Measurements from ENCODE around the gene UBE2J2.

Gene UBE2J2

DNA sequence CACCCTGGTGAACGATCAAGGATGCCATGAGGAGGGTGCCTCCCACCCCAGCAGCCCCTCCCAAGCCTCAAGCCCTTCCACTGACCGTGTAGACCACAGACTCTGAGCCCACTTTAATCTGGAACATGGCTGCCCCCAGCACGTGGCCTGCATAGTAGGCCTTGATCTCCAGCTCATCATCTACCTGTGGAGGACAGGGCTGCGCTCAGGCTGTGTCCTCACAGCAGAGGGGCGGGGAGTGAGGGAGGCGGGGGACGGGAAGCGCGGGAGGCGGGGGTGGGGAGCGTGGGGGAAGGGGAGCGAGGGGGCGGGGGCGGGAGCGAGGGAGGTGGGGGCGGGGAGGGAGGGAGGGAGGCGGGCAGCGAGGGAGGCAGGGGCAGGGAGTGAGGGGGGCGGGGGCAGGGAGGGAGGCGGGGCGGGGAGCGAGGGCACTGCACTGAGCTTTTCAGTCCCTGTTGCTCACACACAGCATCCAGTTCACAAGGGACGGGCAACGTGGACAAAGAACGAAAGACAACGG lies 41.8 kb upstream of the UBE2J2 start:
- Histone ChIP-seq H3K27me3 (ENCODE audit: control insufficient read depth, insufficient read depth, low read length) (no peaks in the 10 kb centered on the region), H3K9ac (ENCODE audit: low read depth, low read length) (peak overlapping the region; percentile 55; the same call in 1 of the 2 replicates), H3K4me1 (ENCODE audit: control insufficient read depth, insufficient read depth, low read length) (peaks cover 10% of the 10 kb centered on the region), H3K9me3 (ENCODE audit: control insufficient read depth, insufficient read depth, low read length) (no peaks in the 10 kb centered on the region), H3K4me3 (ENCODE audit: low read depth, low read length) (no peak overlapping the region; the same call in 1 of the 2 replicates), H3K27ac (ENCODE audit: low read depth, low read length) (peak overlapping the region; percentile 81), H3K36me3 (ENCODE audit: control insufficient read depth, insufficient read depth, low read length) (peaks cover 71% of the 10 kb centered on the region)

- Histone ChIP-seq H3K9ac (ENCODE audit: low read depth, low read length) (peak overlapping the region; percentile 55; the same call in 1 of the 2 replicates), H3K4me3 (ENCODE audit: low read depth, low read length) (no peak overlapping the region; the same call in 1 of the 2 replicates), H3K27me3 (ENCODE audit: control insufficient read depth, insufficient read depth, low read length) (no peaks in the 10 kb centered on the region), H3K4me1 (ENCODE audit: control insufficient read depth, insufficient read depth, low read length) (peaks cover 15% of the 10 kb centered on the region), H3K36me3 (ENCODE audit: control insufficient read depth, insufficient read depth, low read length) (peaks cover 71% of the 10 kb centered on the region), H3K9me3 (ENCODE audit: control insufficient read depth, insufficient read depth, low read length) (no peaks in the 10 kb centered on the region), H3K27ac (ENCODE audit: low read depth, low read length) (peak overlapping the region; percentile 81)
Observed at GRCh38 chr1:1314678-1315335, 41.2 kb upstream of the UBE2J2 start.

DNA sequence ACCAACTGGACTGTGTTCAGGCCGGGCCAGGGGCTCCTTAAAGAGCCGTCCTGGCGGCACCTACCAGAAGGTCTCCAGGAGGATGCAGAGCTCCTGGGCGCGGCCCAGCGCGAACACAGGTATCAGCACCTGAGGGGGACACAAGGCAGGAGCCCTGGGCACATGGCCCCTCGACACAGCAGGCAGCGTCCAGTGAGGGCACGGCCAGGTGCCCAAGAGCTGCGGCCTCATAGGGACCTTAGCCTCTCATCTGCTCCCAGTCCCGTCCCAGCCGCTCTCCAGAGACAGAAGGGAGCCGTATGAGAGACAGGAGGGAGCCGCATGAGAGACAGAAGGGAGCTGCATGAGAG lies 40.6 kb upstream of the UBE2J2 start:
- H3K4me3 ChIP-seq (ENCODE audit: low read depth, low read length), result no peak overlapping the region
- H3K36me3 ChIP-seq (ENCODE audit: control insufficient read depth, insufficient read depth, low read length), result peaks cover 65% of the 10 kb centered on the region
- H3K27me3 ChIP-seq (ENCODE audit: control insufficient read depth, insufficient read depth, low read length), result no peaks in the 10 kb centered on the region
- H3K9ac ChIP-seq (ENCODE audit: low read depth, low read length), result no peak overlapping the region
- H3K4me1 ChIP-seq (ENCODE audit: control insufficient read depth, insufficient read depth, low read length), result peaks cover 20% of the 10 kb centered on the region
- no peak overlapping the region for H3K27ac ChIP-seq (ENCODE audit: low read depth, low read length)
- no peaks in the 10 kb centered on the region for H3K9me3 ChIP-seq (ENCODE audit: control insufficient read depth, insufficient read depth, low read length)

- Histone ChIP-seq H3K4me3 (ENCODE audit: low read depth, low read length) (no peak overlapping the region), H3K9ac (ENCODE audit: low read depth, low read length) (no peak overlapping the region), H3K27ac (ENCODE audit: low read depth, low read length) (no peak overlapping the region), H3K4me1 (ENCODE audit: control insufficient read depth, insufficient read depth, low read length) (peaks cover 20% of the 10 kb centered on the region), H3K36me3 (ENCODE audit: control insufficient read depth, insufficient read depth, low read length) (peaks cover 59% of the 10 kb centered on the region), H3K9me3 (ENCODE audit: control insufficient read depth, insufficient read depth, low read length) (no peaks in the 10 kb centered on the region), H3K27me3 (ENCODE audit: control insufficient read depth, insufficient read depth, low read length) (no peaks in the 10 kb centered on the region)
Observed at GRCh38 chr1:1313500-1314236, 40.0 kb upstream of the UBE2J2 start.

DNA sequence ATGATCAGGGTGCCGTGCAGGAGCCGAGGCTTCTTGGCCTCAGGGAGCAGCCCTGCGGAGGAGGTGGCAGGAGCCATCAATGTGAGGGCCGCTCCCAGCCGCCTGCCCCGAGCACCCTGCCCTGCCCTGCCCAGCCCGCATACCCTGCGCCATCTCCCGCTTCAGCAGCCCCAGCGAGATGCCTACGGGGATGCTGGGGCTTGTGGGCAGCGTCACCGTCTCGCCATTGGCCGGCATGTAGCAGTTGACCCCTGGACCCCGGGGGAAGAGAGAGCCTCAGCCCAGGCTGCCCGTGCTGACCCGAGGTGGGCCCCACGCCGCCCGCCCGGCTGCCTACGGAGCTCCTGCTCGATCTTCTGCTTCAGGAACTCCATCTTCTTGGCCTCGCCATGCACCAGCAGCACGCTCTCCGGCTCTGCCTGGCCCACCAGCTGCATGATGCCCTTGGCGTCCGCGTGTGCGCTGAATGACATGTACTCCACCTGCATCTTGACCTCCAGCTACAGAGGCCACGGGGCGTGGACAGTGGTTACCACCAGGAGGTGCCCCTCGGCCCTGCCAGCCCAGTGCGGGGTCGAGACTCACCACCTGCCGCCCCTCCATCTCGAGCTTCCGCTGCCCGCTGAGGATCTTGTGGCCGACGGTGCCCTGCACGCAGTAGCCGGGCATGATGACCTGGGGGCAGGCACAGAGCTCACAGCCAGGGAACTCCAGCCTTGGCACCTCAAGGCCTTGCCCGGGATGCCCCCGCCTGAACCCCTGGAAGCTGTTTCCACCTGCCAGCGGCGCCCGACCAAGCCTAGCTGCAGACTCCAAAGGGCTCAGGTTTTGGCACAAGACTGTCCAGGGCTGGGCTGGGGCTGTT lies 39.0 kb upstream of the UBE2J2 start:
- H3K4me1 ChIP-seq (ENCODE audit: control insufficient read depth, insufficient read depth, low read length), result peaks cover 20% of the 10 kb centered on the region
- no peaks in the 10 kb centered on the region for H3K27me3 ChIP-seq (ENCODE audit: control insufficient read depth, insufficient read depth, low read length)
- no peaks in the 10 kb centered on the region for H3K9me3 ChIP-seq (ENCODE audit: control insufficient read depth, insufficient read depth, low read length)
- H3K27ac ChIP-seq (ENCODE audit: low read depth, low read length), result no peak overlapping the region
- peaks cover 58% of the 10 kb centered on the region for H3K36me3 ChIP-seq (ENCODE audit: control insufficient read depth, insufficient read depth, low read length)
- H3K9ac ChIP-seq (ENCODE audit: low read depth, low read length), result no peak overlapping the region
- H3K4me3 ChIP-seq (ENCODE audit: low read depth, low read length), result no peak overlapping the region

- no peak overlapping the region for H3K4me3 ChIP-seq (ENCODE audit: low read depth, low read length)
- H3K9ac ChIP-seq (ENCODE audit: low read depth, low read length), result no peak overlapping the region
- H3K9me3 ChIP-seq (ENCODE audit: control insufficient read depth, insufficient read depth, low read length), result no peaks in the 10 kb centered on the region
- H3K27me3 ChIP-seq (ENCODE audit: control insufficient read depth, insufficient read depth, low read length), result no peaks in the 10 kb centered on the region; the same call in 1 of the 2 replicates
- peaks cover 52% of the 10 kb centered on the region for H3K36me3 ChIP-seq (ENCODE audit: control insufficient read depth, insufficient read depth, low read length)
- no peak overlapping the region for H3K27ac ChIP-seq (ENCODE audit: low read depth, low read length)
- H3K4me1 ChIP-seq (ENCODE audit: control insufficient read depth, insufficient read depth, low read length), result peaks cover 29% of the 10 kb centered on the region
Observed at GRCh38 chr1:1311107-1312104, 37.8 kb upstream of the UBE2J2 start.

GRCh38 chr1:1310476-1311053 lies 36.9 kb upstream of the UBE2J2 start:
- no peak overlapping the region for H3K9ac ChIP-seq (ENCODE audit: low read depth, low read length)
- no peaks in the 10 kb centered on the region; the same call in 1 of the 2 replicates for H3K27me3 ChIP-seq (ENCODE audit: control insufficient read depth, insufficient read depth, low read length)
- peaks cover 30% of the 10 kb centered on the region for H3K4me1 ChIP-seq (ENCODE audit: control insufficient read depth, insufficient read depth, low read length)
- H3K4me3 ChIP-seq (ENCODE audit: low read depth, low read length), result no peak overlapping the region
- H3K36me3 ChIP-seq (ENCODE audit: control insufficient read depth, insufficient read depth, low read length), result peaks cover 52% of the 10 kb centered on the region
- no peaks in the 10 kb centered on the region for H3K9me3 ChIP-seq (ENCODE audit: control insufficient read depth, insufficient read depth, low read length)
- H3K27ac ChIP-seq (ENCODE audit: low read depth, low read length), result peak overlapping the region; percentile 18

- Histone ChIP-seq H3K9ac (ENCODE audit: low read depth, low read length) (no peak overlapping the region), H3K27me3 (ENCODE audit: control insufficient read depth, insufficient read depth, low read length) (no peaks in the 10 kb centered on the region; the same call in 1 of the 2 replicates)
Observed at GRCh38 chr1:1310109-1310385, 36.4 kb upstream of the UBE2J2 start.

DNA sequence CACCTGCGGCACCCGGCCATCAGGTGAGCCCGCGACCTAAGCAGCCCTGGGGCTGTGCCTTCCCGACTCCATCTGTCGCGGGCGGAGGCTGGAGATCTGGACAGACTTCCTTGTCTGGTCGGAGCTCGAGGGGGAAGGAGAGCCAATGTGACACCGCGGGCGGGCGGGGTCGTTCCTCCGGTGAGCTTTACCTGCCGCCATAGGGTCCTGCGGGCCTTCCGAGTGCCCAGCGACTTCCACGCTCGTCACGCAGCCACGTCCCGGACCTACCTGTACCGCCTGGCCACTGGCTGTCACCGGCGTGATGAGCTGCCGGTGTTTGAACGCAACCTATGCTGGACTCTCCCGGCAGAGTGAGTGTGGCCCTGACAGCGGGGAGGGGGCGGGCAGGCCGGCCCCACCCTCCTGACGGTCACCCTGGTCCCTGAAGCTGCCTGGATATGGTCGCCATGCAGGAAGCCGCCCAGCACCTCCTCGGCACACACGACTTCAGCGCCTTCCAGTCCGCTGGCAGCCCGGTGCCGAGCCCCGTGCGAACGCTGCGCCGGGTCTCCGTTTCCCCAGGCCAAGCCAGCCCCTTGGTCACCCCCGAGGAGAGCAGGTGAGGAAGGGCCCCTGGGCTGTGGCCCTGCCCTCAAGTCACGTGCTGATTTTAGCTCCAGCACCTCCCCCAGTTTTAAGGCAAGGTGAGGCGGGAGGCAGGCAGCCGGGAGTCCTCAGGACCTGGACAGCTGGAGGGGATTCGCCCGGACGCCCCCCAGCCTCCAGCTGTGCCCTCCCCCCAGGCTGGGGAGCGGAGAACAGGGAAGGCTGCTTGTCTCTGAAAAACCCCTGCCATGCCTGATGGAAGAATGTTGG lies 35.8 kb upstream of the UBE2J2 start:
- peaks cover 36% of the 10 kb centered on the region for H3K4me1 ChIP-seq (ENCODE audit: control insufficient read depth, insufficient read depth, low read length)
- peak overlapping the region; percentile 57; the same call in 1 of the 2 replicates for H3K9ac ChIP-seq (ENCODE audit: low read depth, low read length)
- no peaks in the 10 kb centered on the region for H3K9me3 ChIP-seq (ENCODE audit: control insufficient read depth, insufficient read depth, low read length)
- peak overlapping the region; percentile 75 for H3K4me3 ChIP-seq (ENCODE audit: low read depth, low read length)
- peak overlapping the region; percentile 31 for H3K27ac ChIP-seq (ENCODE audit: low read depth, low read length)
- no peaks in the 10 kb centered on the region; the same call in 1 of the 2 replicates for H3K27me3 ChIP-seq (ENCODE audit: control insufficient read depth, insufficient read depth, low read length)
- peaks cover 46% of the 10 kb centered on the region for H3K36me3 ChIP-seq (ENCODE audit: control insufficient read depth, insufficient read depth, low read length)

More at GRCh38 chr1:1310109-1310385, 36.4 kb upstream of the UBE2J2 start:
- Histone ChIP-seq H3K36me3 (ENCODE audit: control insufficient read depth, insufficient read depth, low read length) (peaks cover 51% of the 10 kb centered on the region), H3K4me1 (ENCODE audit: control insufficient read depth, insufficient read depth, low read length) (peaks cover 31% of the 10 kb centered on the region), H3K4me3 (ENCODE audit: low read depth, low read length) (peak overlapping the region; percentile 75; the same call in 1 of the 2 replicates), H3K9me3 (ENCODE audit: control insufficient read depth, insufficient read depth, low read length) (no peaks in the 10 kb centered on the region), H3K27ac (ENCODE audit: low read depth, low read length) (peak overlapping the region; percentile 18)
